ENCODE results near the gene CEP55. TPM values are rescaled to one million over a fixed set of nuclear protein-coding genes. Genes with fewer than 3 reads are reported as not detected.

CEP55 gene
- total RNA-seq, 1 experiment from 2014 or later = 16.5 TPM

DNA sequence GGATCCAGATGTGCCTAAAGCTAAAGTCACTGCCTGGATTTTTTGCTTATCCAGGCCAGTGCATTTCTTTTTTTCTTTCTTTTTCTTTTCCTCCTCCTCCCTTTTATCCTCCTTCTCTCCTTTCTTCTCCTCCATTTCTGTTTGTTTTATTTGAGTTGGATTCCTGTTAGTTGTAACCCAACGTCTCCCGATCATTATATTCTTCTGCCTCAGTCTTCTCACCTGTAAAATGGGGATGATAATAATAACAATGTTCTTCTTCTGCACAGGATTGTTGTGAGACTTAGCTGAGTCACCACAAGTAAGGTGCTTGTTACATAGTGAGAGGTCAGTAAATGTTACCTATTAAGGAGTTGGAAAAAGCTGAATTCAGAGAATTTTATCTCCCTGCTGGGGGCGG lies 56.4 kb downstream of the CEP55 start:
- H3K9me3 ChIP-seq (ENCODE audit: low read length) = no peaks in the 10 kb centered on the region
- H3K4me3 ChIP-seq (ENCODE audit: low read length) = no peak overlapping the region
- no peaks in the 10 kb centered on the region for H3K9me2 ChIP-seq (replicated peaks; ENCODE audit: insufficient read depth, low read length)
- no peaks in the 10 kb centered on the region for H3K79me2 ChIP-seq (ENCODE audit: low read length)
- no peak overlapping the region for H3K4me2 ChIP-seq (ENCODE audit: low read depth, low read length, poor library complexity, severe bottlenecking)
- no peak overlapping the region for H3K27ac ChIP-seq (ENCODE audit: low read length)
- H3K36me3 ChIP-seq (ENCODE audit: insufficient read depth, low read length) = no peaks in the 10 kb centered on the region
- H3K27me3 ChIP-seq (ENCODE audit: low read length) = no peaks in the 10 kb centered on the region
- DNase-seq = no peak
- no peak overlapping the region for H2AFZ ChIP-seq (ENCODE audit: low read length)
- no peak overlapping the region for H3K9ac ChIP-seq (ENCODE audit: low read length)
- H3K4me1 ChIP-seq (ENCODE audit: low read length) = no peaks in the 10 kb centered on the region
- H4K20me1 ChIP-seq (ENCODE audit: insufficient read depth, low read depth, low read length) = no peaks in the 10 kb centered on the region

DNA sequence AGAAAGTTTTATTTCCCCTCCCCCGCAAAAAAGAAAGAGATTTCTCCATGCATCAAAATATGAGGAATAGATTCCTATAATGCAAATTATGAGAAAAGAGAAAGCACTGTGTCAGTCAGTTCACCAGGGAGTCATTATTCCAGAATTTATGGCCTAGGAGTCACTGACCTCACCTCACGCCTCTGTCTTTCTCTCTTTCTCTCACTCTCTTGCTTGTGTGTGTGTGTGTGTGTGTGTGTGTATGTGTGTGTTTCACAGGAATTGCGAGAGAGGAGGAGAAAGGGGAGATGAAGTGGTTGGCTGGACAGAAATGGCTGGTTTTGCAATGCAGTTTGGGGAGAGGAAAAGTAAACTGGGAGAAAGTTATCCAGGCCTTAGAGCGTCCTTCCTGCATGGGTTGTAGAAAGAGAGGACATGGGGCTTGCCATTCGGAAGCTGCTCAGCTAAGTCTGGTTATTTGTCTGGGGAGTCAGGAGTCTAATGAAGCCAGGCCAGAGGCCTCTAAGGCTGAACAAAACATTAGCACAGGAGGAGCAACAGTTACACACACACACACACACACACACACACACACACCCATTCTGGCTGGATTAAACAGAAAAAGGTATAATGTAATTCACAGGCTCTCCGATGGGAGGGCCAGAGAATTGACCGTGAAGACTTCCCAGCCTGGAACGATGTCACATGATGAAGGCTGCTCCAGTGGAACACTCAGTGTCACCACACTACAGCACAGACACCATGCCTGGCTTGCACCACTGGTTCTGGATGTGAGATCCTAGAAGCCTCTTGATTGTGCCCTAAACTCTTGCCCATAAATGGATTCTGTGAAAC lies 57.3 kb downstream of the CEP55 start:
- no peak for DNase-seq
- Histone ChIP-seq H2AFZ (ENCODE audit: low read length) (no peak overlapping the region), H3K79me2 (ENCODE audit: low read length) (no peaks in the 10 kb centered on the region), H3K27ac (ENCODE audit: low read length) (no peak overlapping the region), H3K36me3 (ENCODE audit: insufficient read depth, low read length) (no peaks in the 10 kb centered on the region), H3K4me2 (ENCODE audit: low read depth, low read length, poor library complexity, severe bottlenecking) (no peak overlapping the region), H3K4me1 (ENCODE audit: low read length) (no peaks in the 10 kb centered on the region), H3K4me3 (ENCODE audit: low read length) (no peak overlapping the region), H3K9ac (ENCODE audit: low read length) (no peak overlapping the region), H3K27me3 (ENCODE audit: low read length) (no peaks in the 10 kb centered on the region), H3K9me2 (replicated peaks; ENCODE audit: insufficient read depth, low read length) (no peaks in the 10 kb centered on the region), H4K20me1 (ENCODE audit: insufficient read depth, low read depth, low read length) (no peaks in the 10 kb centered on the region), H3K9me3 (ENCODE audit: low read length) (no peaks in the 10 kb centered on the region)

DNA sequence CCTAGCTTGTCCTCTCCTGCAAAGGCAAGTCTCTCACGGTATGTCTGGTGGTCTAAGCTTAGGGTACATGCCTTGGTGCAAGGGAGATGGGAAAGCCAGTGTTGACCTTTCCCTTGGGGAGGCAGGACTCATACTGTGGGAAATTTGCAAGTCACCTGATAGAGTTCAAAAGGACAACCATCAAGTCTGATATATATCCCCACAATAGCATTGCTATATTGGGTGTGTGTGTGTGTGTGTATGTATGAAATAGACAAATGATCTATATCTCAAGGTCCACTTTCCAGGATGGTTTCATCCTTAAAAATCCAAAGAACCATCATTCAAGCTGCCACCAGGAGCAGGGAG lies 57.9 kb downstream of the CEP55 start:
- Histone ChIP-seq H3K27me3 (ENCODE audit: low read length) (no peaks in the 10 kb centered on the region), H2AFZ (ENCODE audit: low read length) (no peak overlapping the region), H3K4me3 (ENCODE audit: low read length) (no peak overlapping the region), H3K27ac (ENCODE audit: low read length) (no peak overlapping the region), H3K9me2 (replicated peaks; ENCODE audit: insufficient read depth, low read length) (no peaks in the 10 kb centered on the region), H3K79me2 (ENCODE audit: low read length) (no peaks in the 10 kb centered on the region), H3K9me3 (ENCODE audit: low read length) (no peaks in the 10 kb centered on the region), H3K36me3 (ENCODE audit: insufficient read depth, low read length) (no peaks in the 10 kb centered on the region), H3K4me1 (ENCODE audit: low read length) (no peaks in the 10 kb centered on the region), H3K9ac (ENCODE audit: low read length) (no peak overlapping the region), H3K4me2 (ENCODE audit: low read depth, low read length, poor library complexity, severe bottlenecking) (no peak overlapping the region), H4K20me1 (ENCODE audit: insufficient read depth, low read depth, low read length) (no peaks in the 10 kb centered on the region)
- DNase-seq = no peak

DNA sequence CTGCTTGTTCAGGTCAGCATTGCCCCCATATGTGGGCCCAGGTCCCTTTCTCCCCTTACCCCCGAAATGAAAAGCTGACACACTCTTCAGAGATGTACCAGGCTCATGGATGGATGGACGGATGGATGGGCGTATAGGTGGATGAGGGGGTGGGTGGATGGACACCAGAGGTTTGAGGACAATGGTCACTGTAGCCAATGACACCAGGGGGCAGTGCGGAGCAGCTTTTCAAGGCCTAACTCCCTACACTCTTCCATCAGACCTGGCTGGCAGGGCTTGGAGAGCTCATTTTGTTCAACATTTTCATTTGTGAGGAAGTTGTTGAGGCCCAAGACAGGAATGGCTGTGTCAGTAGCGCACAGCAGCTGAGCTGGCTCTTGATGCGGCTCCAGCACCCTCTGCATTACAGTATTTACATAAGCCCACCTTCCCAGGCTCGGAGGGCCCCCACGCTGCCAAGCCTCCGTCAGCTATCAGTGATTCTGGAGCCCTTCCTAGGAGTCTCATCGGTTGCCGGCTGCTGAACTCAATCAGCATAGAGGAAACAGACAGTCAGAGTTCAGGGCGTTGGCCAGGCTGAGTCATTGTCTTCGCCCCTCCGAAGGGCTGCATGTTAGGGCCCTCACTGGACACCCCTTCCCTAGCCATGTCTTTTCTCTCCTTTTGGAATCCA lies 58.5 kb downstream of the CEP55 start:
- H3K9me2 ChIP-seq (replicated peaks; ENCODE audit: insufficient read depth, low read length) = no peaks in the 10 kb centered on the region
- H3K9ac ChIP-seq (ENCODE audit: low read length) = no peak overlapping the region
- no peaks in the 10 kb centered on the region for H3K27me3 ChIP-seq (ENCODE audit: low read length)
- no peaks in the 10 kb centered on the region for H3K9me3 ChIP-seq (ENCODE audit: low read length)
- no peak overlapping the region for H3K27ac ChIP-seq (ENCODE audit: low read length)
- H3K4me3 ChIP-seq (ENCODE audit: low read length) = no peak overlapping the region
- H3K4me1 ChIP-seq (ENCODE audit: low read length) = no peaks in the 10 kb centered on the region
- H3K4me2 ChIP-seq (ENCODE audit: low read depth, low read length, poor library complexity, severe bottlenecking) = no peak overlapping the region
- DNase-seq = peak; percentile 72
- H2AFZ ChIP-seq (ENCODE audit: low read length) = no peak overlapping the region
- H3K36me3 ChIP-seq (ENCODE audit: insufficient read depth, low read length) = no peaks in the 10 kb centered on the region
- no peaks in the 10 kb centered on the region for H3K79me2 ChIP-seq (ENCODE audit: low read length)
- no peaks in the 10 kb centered on the region for H4K20me1 ChIP-seq (ENCODE audit: insufficient read depth, low read depth, low read length)

DNA sequence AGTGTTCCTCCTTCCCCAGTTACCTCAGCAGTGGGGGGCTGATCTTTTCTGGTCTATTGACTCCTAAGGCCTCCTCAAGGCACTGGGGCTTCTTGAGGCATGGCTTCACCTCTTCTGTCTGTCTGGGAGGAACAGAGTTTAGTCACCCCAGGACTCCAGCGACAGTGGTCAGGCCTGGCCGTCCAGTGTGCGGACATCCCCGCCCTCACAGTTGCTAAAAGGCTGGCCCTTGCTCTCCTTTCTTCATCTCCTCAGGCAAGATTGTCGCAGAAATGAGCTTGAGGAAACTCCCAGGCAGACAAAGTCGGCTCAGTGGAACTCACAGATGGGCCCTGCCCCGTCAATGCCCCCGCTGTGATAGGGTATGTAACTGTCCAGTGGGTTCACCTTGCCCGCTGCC lies 63.1 kb downstream of the CEP55 start:
- Histone ChIP-seq H3K27ac (ENCODE audit: low read length) (no peak overlapping the region), H3K9me3 (ENCODE audit: low read length) (no peaks in the 10 kb centered on the region), H3K4me2 (ENCODE audit: low read depth, low read length, poor library complexity, severe bottlenecking) (no peak overlapping the region), H3K4me3 (ENCODE audit: low read length) (no peak overlapping the region), H3K36me3 (ENCODE audit: insufficient read depth, low read length) (no peaks in the 10 kb centered on the region), H3K4me1 (ENCODE audit: low read length) (no peaks in the 10 kb centered on the region), H3K79me2 (ENCODE audit: low read length) (no peaks in the 10 kb centered on the region), H3K27me3 (ENCODE audit: low read length) (no peaks in the 10 kb centered on the region), H2AFZ (ENCODE audit: low read length) (no peak overlapping the region), H3K9ac (ENCODE audit: low read length) (no peak overlapping the region), H4K20me1 (ENCODE audit: insufficient read depth, low read depth, low read length) (no peaks in the 10 kb centered on the region), H3K9me2 (replicated peaks; ENCODE audit: insufficient read depth, low read length) (no peaks in the 10 kb centered on the region)
- no peak for DNase-seq

DNA sequence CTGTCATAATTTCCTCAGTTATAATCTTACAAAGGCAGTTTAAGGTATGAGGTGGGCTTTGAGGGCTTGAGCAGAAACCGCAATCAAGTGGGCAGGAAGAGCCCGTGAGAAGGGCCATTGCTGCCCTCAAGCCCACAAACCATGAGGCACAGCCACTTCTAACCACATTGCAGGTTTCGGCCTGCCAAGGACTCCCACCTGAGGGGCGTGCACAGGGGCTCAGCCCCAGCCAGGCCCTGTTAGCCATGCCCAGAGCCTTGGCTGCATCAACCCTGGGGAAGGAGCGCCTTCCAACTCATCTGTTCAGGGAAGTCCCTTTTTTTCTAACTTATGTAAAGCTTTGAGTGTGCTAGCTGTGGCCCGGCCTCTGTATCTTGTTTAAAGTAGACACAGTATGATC lies 64.1 kb downstream of the CEP55 start:
- H2AFZ ChIP-seq (ENCODE audit: low read length) = no peak overlapping the region
- no peaks in the 10 kb centered on the region for H3K4me1 ChIP-seq (ENCODE audit: low read length)
- H3K27ac ChIP-seq (ENCODE audit: low read length) = no peak overlapping the region
- H4K20me1 ChIP-seq (ENCODE audit: insufficient read depth, low read depth, low read length) = no peaks in the 10 kb centered on the region
- no peak overlapping the region for H3K9ac ChIP-seq (ENCODE audit: low read length)
- H3K4me2 ChIP-seq (ENCODE audit: low read depth, low read length, poor library complexity, severe bottlenecking) = no peak overlapping the region
- no peaks in the 10 kb centered on the region for H3K79me2 ChIP-seq (ENCODE audit: low read length)
- no peak for DNase-seq
- no peaks in the 10 kb centered on the region for H3K27me3 ChIP-seq (ENCODE audit: low read length)
- no peaks in the 10 kb centered on the region for H3K9me2 ChIP-seq (replicated peaks; ENCODE audit: insufficient read depth, low read length)
- H3K36me3 ChIP-seq (ENCODE audit: insufficient read depth, low read length) = no peaks in the 10 kb centered on the region
- H3K4me3 ChIP-seq (ENCODE audit: low read length) = no peak overlapping the region
- no peaks in the 10 kb centered on the region for H3K9me3 ChIP-seq (ENCODE audit: low read length)

DNA sequence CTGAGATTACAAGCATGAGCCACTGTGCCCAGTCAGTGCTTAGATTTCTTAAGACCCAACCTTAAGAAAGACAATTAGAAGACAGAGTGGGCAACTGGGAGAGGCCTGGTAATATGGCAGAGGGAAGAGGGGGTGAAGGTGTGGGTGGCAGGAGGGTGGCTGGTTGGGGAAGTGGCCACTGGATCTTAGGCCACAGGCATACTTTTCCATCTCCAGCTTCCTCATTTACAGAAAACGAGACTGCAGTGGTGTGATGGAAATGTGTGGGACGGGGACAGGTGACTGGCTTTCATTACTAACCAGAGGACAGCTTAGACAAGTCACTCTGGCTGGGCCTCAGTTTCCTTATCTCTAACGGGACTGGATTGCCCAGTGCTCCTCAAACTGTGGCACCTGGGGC lies 69.0 kb downstream of the CEP55 start:
- no peak for DNase-seq
- H4K20me1 ChIP-seq (ENCODE audit: insufficient read depth, low read depth, low read length) = no peaks in the 10 kb centered on the region
- no peak overlapping the region for H3K27ac ChIP-seq (ENCODE audit: low read length)
- no peaks in the 10 kb centered on the region for H3K9me2 ChIP-seq (replicated peaks; ENCODE audit: insufficient read depth, low read length)
- no peaks in the 10 kb centered on the region for H3K4me1 ChIP-seq (ENCODE audit: low read length)
- H3K27me3 ChIP-seq (ENCODE audit: low read length) = no peaks in the 10 kb centered on the region
- no peaks in the 10 kb centered on the region for H3K79me2 ChIP-seq (ENCODE audit: low read length)
- no peak overlapping the region for H3K9ac ChIP-seq (ENCODE audit: low read length)
- no peak overlapping the region for H3K4me3 ChIP-seq (ENCODE audit: low read length)
- H3K36me3 ChIP-seq (ENCODE audit: insufficient read depth, low read length) = no peaks in the 10 kb centered on the region
- H3K4me2 ChIP-seq (ENCODE audit: low read depth, low read length, poor library complexity, severe bottlenecking) = no peak overlapping the region
- no peaks in the 10 kb centered on the region for H3K9me3 ChIP-seq (ENCODE audit: low read length)
- H2AFZ ChIP-seq (ENCODE audit: low read length) = no peak overlapping the region

DNA sequence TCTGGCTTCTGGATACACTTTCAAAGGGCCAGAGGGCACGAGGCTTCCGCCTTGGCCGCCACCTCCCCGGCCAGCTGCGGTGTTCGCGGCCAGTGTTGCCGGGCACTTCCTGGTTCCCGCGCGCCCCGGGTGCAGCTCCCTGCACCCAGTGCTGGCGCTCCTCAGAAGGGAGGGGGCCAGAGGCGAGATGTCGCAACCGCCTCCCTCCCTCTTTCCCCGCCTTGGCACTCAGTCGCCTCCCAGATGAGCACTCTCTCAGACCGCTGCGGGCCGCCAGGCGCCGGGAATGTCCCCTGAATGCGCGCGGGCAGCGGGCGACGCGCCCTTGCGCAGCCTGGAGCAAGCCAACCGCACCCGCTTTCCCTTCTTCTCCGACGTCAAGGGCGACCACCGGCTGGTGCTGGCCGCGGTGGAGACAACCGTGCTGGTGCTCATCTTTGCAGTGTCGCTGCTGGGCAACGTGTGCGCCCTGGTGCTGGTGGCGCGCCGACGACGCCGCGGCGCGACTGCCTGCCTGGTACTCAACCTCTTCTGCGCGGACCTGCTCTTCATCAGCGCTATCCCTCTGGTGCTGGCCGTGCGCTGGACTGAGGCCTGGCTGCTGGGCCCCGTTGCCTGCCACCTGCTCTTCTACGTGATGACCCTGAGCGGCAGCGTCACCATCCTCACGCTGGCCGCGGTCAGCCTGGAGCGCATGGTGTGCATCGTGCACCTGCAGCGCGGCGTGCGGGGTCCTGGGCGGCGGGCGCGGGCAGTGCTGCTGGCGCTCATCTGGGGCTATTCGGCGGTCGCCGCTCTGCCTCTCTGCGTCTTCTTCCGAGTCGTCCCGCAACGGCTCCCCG lies 70.2 kb downstream of the CEP55 start, which contains the start of gene FFAR4:
FFAR4 (plus strand) TSS at position 231 of the 842 bp plus-strand sequence; CDS start at position 287, 56 bp downstream.
- no peak within 1 kb of the TSS for H3K27ac ChIP-seq (ENCODE audit: low read length)
- H3K27me3 ChIP-seq (ENCODE audit: low read length) = no peaks in the 10 kb centered on the region
- no peaks in the 10 kb centered on the region for H3K4me1 ChIP-seq (ENCODE audit: low read length)
- no peak for DNase-seq
- no peaks in the 10 kb centered on the region for H3K9me3 ChIP-seq (ENCODE audit: low read length)
- H3K36me3 ChIP-seq (ENCODE audit: insufficient read depth, low read length) = no peaks in the 10 kb centered on the region
- no peak within 1 kb of the TSS for H3K4me3 ChIP-seq (ENCODE audit: low read length)
- H3K9me2 ChIP-seq (replicated peaks; ENCODE audit: insufficient read depth, low read length) = no peaks in the 10 kb centered on the region
- H3K79me2 ChIP-seq (ENCODE audit: low read length) = no peaks in the 10 kb centered on the region
- no peak within 1 kb of the TSS for H3K4me2 ChIP-seq (ENCODE audit: low read depth, low read length, poor library complexity, severe bottlenecking)
- no peak within 1 kb of the TSS for H2AFZ ChIP-seq (ENCODE audit: low read length)
- no peaks in the 10 kb centered on the region for H4K20me1 ChIP-seq (ENCODE audit: insufficient read depth, low read depth, low read length)
- no peak within 1 kb of the TSS for H3K9ac ChIP-seq (ENCODE audit: low read length)

Data from Karpas-422 (cell line).